ENCODE results near the gene INPP4A.

DNA sequence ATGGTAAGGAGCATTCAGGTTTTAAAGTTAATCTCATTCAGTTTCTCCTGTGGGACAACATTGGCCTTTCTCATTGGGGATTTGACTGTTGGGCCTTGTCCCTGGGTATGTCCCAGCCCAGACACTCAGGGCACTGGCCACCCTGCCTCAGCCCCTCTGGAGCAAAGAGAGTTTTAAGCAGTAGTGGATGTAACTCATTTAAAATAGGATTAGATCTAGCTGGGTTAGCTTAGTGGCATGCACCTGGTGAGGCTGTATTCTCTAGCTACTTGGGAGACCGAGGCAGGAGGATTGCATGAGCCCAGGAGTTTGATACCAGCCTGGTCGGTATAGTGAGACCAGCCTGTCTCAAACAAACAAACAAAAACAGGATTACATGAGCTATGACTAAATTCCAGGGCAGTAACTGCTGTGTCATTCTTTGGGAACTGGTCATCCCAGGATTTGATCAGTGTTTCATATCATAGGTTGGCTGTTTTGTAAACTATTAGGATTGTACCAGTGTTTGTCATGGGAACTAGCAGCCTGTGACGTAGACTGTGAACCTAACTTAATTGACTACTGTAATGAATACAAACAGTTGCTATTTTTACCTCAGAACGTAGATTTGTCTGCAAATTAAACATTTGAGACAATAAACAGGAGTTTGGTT is 12.5 kb downstream of the INPP4A start:
- TF ChIP-seq CTCF (IDR thresholded peaks at IDR 0.05) (no peak), POLR2A (IDR thresholded peaks at IDR 0.05) (no peak)
